H7 (cell line): ENCODE results near the gene DSE. TPM values are rescaled to one million over a fixed set of nuclear protein-coding genes. Genes with fewer than 3 reads are reported as not detected.

ENCODE experiments used
- DNase-seq: peaks from one replicate; pipeline ENCODE4 v3.0.0; 2012
- H3K27me3 ChIP-seq: 2 replicates; pipeline ENCODE4 v1.6.0; 2011; ENCODE audit warnings: mild to moderate bottlenecking, low read length; ENCODE audit not compliant: control insufficient read depth, insufficient read depth
- H3K36me3 ChIP-seq: replicated peaks from 2 replicates; pipeline ENCODE4 v1.5.1; 2011; ENCODE audit warnings: low read length; ENCODE audit not compliant: control insufficient read depth, insufficient read depth
- H3K4me3 ChIP-seq: 2 replicates; pipeline ENCODE4 v1.5.1; 2011; ENCODE audit warnings: low read depth, mild to moderate bottlenecking, control low read depth, low read length, moderate library complexity; ENCODE audit not compliant: insufficient read depth
- total RNA-seq: library from RNA; depleted of rRNA; stranded (reverse); fragments of >200 nt; shearing (Covaris generic); gene quantifications from 2 replicates; pipeline ENCODE4 v1.2.3, GENCODE V29; 2014

The DSE gene
- total RNA-seq, 1 experiment from 2014 or later: 39.5 TPM

DNA sequence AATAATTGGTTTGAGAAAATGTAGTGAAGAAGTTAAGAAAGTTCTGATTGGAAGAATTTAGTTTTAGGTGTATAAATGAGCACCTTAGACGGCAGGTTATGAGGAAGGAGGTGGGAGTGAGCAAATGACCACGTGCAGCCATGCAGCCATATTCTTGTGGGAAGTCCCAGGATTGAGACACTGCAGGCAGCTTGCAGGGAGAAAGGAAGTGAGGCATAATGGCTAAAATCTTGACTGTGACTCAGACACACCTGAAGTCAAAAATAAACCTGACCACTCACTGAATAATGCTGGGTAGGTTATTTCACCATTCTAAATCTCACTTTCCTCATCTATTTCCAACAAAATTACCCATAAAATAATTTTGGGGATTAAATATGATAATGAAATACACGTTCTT lies 16.6 kb downstream of the DSE start:
- DNase-seq: no peak

DNA sequence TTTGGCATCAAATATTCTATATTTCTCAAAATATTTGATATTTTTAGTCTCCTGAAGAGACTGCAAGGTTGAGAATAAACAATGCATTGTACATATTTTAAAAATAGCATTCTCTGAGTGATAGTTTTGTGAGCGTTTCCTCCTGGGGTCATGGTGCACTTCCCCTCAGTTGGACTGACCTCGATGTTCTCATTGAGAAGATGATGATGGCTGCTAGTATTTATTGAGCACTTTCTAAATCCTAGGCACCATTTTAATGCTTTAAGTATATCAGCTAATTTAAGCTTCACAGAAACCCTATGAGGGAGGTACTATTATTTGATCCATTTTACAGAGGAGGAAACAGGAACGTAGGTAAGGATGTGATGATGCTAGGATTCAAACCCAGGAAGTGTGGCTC lies 18.2 kb downstream of the DSE start:
- no peaks in the 10 kb centered on the region for H3K36me3 ChIP-seq
- H3K27me3 ChIP-seq: no peaks in the 10 kb centered on the region
- no peak for DNase-seq
- H3K4me3 ChIP-seq: no peak overlapping the region

More for the DNA sequence above, 16.6 kb downstream of the DSE start:
- Histone ChIP-seq H3K27me3 (no peaks in the 10 kb centered on the region), H3K36me3 (no peaks in the 10 kb centered on the region), H3K4me3 (no peak overlapping the region)

DNA sequence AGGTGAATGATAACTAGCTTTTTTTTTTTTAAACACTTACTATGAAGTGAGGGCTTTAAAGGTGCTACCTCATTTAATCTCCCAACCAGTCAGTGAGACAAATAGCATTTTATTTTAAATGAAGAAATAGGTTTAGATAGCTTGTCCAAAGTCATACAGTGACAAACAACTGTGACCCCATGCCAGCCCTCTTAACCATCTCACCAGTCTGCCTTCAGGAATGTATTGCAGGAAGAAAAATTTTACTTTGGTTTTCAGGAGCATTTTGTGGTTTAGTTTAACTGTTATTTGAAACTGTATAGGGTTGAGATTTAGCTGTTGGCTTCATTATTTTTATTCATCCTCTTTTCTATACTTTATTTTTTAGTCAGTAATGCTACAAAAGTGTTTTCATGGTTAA lies 18.6 kb downstream of the DSE start:
- no peaks in the 10 kb centered on the region for H3K36me3 ChIP-seq
- H3K27me3 ChIP-seq: no peaks in the 10 kb centered on the region
- no peak overlapping the region for H3K4me3 ChIP-seq
- DNase-seq: no peak

DNA sequence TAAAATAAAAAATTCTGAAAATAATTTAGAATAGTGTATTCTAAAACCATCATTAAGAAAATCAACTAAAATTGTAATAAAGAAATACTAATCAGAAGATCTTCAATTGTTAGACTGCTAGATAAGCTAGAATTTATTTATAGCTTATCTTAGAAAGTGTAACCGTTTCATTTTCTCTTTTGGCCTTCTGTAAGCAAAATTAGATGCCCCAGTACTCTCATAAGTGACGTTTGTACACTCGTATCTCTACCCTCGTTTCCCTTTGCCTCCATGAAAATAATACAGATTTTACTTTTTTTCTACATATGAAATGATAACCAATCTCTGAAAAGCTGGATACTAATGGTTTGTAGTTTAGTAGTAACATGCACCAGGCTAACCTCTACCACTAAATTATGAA lies 19.8 kb downstream of the DSE start:
- DNase-seq: no peak

DNA sequence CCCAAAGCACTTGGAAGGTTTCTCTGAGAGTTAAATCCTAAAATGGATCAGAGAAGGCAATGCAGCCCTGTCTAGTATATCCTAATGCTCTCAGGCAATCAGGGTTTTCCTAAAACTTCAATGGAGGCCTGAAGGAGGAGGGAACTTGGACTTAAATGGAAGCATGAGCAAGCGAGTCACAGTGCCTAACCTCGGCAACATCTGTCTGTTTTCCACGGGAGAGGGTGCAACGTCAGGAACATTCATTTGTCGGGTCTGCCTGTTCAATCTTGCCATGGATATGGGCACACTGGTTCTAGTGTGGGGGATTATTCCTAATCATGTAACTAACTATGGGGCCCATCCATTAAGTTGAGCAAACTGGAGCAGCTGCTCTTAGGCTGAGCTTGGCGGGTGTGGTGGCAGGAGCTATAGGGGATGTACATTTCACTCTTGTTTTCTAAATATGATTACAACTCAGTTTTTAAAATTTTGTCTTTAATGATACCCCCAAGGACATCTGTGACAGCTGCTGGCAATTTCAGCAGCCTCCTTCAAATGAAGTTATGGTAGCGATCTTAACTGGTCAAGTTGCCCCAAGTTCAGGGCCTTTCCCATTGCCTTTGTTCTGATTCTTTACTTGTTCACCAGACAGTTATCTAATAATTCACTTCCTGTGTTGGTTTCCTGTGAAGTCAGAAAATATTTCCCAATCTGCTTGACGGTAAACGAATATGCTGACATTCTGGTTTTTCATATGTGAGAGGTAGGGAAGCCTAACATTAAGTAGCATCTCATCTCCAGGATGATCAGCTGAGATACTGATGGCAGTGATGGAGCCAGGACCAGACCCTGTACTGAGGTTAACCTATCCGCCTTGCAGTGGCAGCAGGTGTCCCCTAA lies 21.6 kb downstream of the DSE start:
- DNase-seq: no peak
- H3K4me3 ChIP-seq: no peak overlapping the region
- no peaks in the 10 kb centered on the region for H3K27me3 ChIP-seq
- no peaks in the 10 kb centered on the region for H3K36me3 ChIP-seq

More for the DNA sequence above, 19.8 kb downstream of the DSE start:
- no peak overlapping the region for H3K4me3 ChIP-seq
- no peaks in the 10 kb centered on the region for H3K27me3 ChIP-seq
- H3K36me3 ChIP-seq: no peaks in the 10 kb centered on the region

DNA sequence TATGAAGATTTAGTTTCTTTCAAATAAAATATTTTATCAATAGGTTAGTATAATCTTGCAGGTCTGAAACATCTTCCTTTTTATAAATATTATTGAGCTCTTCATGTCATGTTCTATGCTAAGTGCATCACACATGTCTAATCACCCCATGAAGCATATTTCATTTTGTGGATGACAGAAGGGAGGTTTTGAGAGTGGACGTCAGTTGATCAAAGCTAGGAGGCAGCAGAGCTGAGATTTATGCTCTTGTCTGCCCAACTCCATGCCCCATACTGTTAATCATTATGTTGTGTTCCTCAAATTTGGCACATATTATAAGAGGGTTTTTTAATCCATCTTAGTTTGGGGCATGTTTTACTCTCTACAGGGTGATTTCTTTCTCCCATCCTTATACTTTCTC lies 22.7 kb downstream of the DSE start:
- H3K4me3 ChIP-seq: no peak overlapping the region
- no peaks in the 10 kb centered on the region for H3K36me3 ChIP-seq
- DNase-seq: no peak
- H3K27me3 ChIP-seq: no peaks in the 10 kb centered on the region

DNA sequence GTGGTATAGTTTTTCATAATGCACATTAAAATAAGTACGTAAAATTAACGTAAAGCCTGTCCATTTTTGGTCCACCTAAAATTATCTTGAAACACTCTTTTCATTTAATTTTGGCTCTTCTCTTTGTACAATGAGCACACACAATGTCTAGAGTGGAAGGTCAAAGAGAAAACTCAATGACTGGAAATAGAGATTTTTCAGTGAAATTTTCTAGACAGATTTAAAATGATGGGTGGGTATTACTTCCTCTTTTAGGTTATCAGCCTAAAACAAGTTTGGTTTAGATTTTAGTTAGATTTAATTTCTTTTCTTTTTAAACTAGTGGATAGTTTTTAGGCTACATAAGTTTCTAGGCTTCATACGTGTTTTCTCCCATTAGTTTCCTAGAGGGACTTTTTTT lies 24.9 kb downstream of the DSE start:
- Histone ChIP-seq H3K36me3 (peaks cover 2% of the 10 kb centered on the region; the same call in 1 of the 2 replicates), H3K27me3 (no peaks in the 10 kb centered on the region), H3K4me3 (no peak overlapping the region)
- DNase-seq: no peak

DNA sequence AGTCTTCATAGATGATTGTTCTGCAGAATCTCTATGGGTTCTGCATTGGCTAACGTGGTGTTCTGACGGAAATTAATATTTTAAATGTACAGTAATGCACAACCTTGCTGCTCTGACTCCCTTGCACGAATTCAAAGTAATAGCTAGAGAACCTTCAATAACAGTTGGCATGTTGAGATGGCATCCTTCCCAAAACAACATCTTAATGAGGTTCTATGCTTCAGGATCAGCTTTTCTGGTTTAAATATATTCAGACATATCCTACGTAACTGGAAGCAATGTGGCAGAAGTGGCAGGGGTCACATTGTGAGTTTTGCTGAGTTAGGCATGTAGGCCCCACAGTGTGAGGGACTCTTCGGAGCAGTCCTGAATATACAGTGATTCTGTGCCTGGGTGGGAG lies 25.7 kb downstream of the DSE start:
- no peak for DNase-seq
- Histone ChIP-seq H3K27me3 (no peaks in the 10 kb centered on the region), H3K4me3 (no peak overlapping the region), H3K36me3 (peaks cover 2% of the 10 kb centered on the region; the same call in 1 of the 2 replicates)

DNA sequence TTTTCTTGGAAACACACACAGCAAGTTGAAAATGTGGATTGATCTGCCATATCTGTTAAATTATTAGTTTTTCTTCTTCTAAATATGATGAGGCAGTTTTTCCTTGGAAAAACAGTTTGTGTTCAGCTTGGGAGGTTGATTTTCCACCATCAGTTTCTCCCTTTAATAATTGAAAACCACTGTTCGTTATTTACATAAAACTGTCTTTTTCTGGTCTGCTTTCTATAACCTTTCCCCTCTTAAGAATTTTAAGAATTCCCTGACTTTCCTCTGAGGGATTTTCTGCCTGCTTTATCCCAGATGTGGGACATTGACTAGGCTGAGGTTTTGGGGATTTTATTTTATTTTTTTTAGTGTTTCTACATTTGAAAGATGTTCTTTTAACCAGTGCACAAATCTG lies 27.2 kb downstream of the DSE start:
- H3K36me3 ChIP-seq: peaks cover 2% of the 10 kb centered on the region; the same call in 1 of the 2 replicates
- H3K4me3 ChIP-seq: no peak overlapping the region
- DNase-seq: no peak
- no peaks in the 10 kb centered on the region for H3K27me3 ChIP-seq

DNA sequence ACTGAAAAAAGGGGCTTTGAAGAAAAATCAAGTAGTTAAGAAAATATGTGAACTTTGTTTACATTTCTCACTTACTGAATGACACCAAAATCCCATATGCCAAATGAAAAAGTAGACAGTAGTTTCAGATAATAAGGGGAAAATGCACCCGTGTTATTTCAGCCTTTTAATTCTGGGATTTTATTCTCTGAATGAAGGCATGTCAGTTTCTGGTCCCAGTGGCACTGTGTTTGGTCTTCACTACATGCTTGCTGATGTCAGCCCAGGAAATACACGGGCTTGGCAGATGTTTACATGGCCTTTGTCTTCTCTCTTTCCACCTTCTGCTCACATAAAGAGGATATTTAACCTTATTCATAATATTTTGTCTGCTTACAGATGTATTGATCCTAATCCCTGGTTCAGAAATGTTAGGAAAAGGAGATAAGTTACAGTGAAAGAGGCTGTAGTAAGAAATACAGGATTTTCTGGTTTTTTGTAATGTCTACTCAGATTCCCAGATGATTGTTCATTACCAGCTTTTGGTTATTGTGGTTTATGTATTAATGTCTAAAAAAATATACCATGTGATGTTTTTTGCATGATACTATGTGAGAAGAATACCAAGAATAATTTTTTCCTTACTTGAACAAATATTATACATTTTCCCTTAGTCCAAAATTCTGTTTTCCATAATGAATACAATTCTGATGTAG lies 27.7 kb downstream of the DSE start:
- peaks cover 2% of the 10 kb centered on the region; the same call in 1 of the 2 replicates for H3K36me3 ChIP-seq
- no peaks in the 10 kb centered on the region for H3K27me3 ChIP-seq
- no peak overlapping the region for H3K4me3 ChIP-seq
- no peak for DNase-seq

DNA sequence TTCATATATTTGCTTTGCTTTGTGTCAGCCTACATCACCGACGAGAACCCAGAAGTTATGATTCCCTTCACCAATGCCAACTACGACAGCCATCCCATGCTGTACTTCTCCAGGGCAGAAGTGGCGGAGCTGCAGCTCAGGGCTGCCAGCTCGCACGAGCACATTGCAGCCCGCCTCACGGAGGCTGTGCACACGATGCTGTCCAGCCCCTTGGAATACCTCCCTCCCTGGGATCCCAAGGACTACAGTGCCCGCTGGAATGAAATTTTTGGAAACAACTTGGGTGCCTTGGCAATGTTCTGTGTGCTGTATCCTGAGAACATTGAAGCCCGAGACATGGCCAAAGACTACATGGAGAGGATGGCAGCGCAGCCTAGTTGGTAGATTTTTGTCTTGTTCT lies 28.5 kb downstream of the DSE start:
- H3K4me3 ChIP-seq: no peak overlapping the region
- H3K27me3 ChIP-seq: no peaks in the 10 kb centered on the region
- no peak for DNase-seq
- H3K36me3 ChIP-seq: peaks cover 2% of the 10 kb centered on the region; the same call in 1 of the 2 replicates

DNA sequence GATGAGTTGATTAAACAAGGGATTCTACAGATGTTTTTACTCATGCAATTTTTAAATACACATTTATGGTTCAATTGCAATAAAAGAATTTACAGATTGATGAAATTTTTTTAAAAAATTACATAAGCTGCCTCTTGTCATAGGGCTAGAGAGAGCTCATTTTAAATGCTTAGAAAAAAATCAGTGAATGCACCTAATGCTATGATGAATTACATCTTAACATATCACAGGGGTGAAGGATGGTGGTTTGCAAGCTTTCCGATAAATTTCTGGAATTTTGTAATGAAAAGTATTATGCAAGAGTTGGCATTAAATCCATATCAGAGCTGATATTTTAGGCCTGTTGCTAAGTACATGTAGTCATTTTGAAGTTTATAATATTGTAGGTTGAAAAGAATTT lies 29.6 kb downstream of the DSE start:
- H3K4me3 ChIP-seq: no peak overlapping the region
- H3K36me3 ChIP-seq: peaks cover 2% of the 10 kb centered on the region; the same call in 1 of the 2 replicates
- no peaks in the 10 kb centered on the region for H3K27me3 ChIP-seq
- DNase-seq: no peak

DNA sequence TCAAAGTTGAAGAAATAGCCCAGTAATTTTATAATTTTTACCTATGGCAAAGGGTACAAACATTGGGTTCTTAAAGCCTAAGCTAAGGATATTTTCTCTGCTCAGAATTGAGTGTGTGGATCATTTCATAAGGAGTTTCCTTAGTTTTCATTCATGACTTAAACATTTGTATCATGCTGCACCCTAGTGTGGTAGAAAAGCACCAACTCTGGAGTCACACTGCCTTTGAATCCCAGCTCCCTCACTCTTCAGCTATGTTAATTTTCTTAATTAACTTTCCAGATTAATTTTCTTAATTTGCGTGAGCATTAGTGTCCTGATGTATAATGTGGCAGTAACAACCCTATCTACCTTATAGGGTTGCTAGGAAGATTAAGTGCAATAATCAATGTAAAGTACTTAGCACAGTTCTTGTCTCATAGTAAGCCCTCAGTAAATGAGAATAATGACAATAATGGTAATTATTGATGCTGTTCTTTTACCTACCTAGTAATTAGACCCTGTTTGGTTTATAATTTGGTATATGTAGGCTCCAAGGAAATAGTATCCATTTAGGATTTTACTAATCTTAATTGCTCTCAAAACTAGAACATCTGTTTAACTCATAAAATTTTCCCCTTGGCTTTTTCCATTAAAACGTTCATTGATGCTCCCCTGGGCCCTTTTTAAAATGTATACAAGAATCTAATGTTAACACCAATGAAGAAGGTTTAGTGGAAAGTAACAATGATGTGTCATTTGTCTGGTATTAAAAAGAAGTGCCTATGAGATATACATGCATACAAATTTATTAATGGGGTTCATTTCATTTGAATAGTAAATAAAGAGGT lies 31.6 kb downstream of the DSE start:
- DNase-seq: no peak
- H3K27me3 ChIP-seq: no peaks in the 10 kb centered on the region

DNA sequence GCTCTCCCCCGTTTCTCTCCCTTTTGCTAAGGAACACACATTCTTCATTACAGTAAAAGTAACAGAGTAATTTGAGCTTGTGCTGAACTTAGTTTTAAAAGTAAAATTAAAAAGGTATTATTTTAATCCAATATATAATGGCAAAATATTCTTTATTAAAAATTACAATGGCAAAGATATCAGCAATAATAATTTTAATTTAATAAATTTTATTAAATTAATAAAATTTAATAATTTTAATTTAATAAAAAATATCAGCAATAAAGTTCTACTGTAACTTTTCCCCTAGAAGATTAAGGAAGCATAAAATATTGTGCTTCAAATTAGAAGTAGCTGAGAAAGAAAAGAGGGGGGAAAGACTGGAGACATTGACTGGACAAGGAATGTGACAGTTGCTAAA lies 32.5 kb downstream of the DSE start:
- peaks cover 2% of the 10 kb centered on the region; the same call in 1 of the 2 replicates for H3K36me3 ChIP-seq
- no peaks in the 10 kb centered on the region for H3K27me3 ChIP-seq
- DNase-seq: no peak
- no peak overlapping the region for H3K4me3 ChIP-seq

More for the DNA sequence above, 31.6 kb downstream of the DSE start:
- H3K36me3 ChIP-seq: peaks cover 2% of the 10 kb centered on the region; the same call in 1 of the 2 replicates
- no peak overlapping the region for H3K4me3 ChIP-seq
